Amygdala (tissue), 56 donors: ENCODE measurements around the gene TMEM192.
"Not testable (repeated sequence)": the region's sequence is repeated elsewhere in the genome, so short reads cannot be mapped to it uniquely, and the experiment has no call there.

ENCODE experiments used
- DNase-seq, 56 donors: peaks; one replicate each; lab custom pipeline; 2025; lab: John Stamatoyannopoulos, UW

TMEM192 gene

DNA sequence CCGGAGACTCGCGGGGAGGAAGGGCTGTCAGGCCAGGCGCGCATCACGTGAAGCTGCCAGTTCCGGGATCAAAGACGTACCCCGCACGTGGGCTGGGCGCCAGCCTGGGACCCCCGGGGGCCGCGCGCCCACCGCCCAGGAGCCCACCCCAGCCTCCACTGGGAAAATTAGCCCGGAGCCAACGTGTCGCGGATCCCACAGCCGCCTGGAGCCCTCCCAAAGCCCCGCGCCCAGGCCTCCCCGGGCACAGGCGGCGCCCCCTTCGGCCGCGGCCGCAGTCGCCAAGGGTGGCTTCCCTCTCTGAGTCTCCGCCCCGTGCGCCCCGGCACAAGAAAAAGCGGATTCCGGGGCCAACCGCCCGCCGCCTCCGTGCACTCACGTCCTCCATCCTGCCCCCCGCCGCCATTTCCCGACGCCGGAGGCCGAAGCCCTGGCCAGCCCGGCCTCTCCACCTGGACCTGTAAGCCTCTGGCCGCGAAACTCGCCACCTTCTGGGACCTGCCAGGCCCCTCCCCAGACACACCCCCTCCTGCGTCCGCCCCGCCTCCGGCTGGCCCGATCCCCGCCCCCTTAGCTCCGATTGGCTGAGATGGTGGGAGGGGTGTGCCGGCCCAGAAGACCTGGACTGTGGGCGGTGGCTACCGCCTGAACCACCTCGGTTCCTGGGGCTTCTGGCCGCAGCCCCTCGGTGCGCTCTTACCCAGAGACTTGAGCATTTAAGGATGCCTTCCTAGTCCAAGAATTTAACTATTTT, at the start of gene TMEM192:
Gene TMEM192, minus strand, starts transcription at position 493 of the 754 bp plus-strand sequence. Its CDS starts 87 bp downstream, at position 406.
- DNase-seq, result peak; percentile 63 to 96 (median 92)

- DNase-seq, result no peak
Measured at GRCh38 chr4:165158762-165159161, 46.1 kb upstream of the TMEM192 start.

GRCh38 chr4:165156906-165157305, 44.2 kb upstream of the TMEM192 start:
- no peak for DNase-seq

- DNase-seq, result no peak
Measured at GRCh38 chr4:165154482-165154881, 41.8 kb upstream of the TMEM192 start.

DNA sequence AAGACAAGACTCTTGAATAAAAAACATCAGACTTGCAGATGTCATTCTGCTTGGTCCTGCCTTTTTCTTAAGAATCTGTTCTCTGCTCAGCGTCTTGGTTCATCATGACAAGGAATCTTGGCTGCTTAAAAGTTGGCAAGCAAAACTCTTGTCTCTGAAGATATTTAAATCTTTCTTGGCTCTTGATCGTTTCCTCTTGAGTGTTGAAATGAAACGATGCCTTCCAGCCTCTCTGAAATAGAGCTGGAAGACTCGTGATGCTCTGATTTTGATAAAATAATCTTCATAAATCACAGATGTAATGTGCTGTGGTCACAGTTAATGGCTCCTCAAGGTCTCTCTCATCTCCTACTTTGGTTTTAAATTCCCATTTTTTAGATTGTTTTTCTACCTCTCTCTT, 39.9 kb upstream of the TMEM192 start:
- DNase-seq, result no peak

- DNase-seq, result no peak
Measured at GRCh38 chr4:165151734-165152133, 39.1 kb upstream of the TMEM192 start.

GRCh38 chr4:165150545-165150944, 37.9 kb upstream of the TMEM192 start:
- DNase-seq, result no peak

- no peak for DNase-seq
Measured at GRCh38 chr4:165138843-165139242, 26.2 kb upstream of the TMEM192 start.

- DNase-seq, result no peak
Measured at GRCh38 chr4:165137205-165137604, 24.5 kb upstream of the TMEM192 start.

GRCh38 chr4:165136529-165136928, 23.9 kb upstream of the TMEM192 start:
- peak in 1 of 56 donors; percentile 3 for DNase-seq

GRCh38 chr4:165133150-165133549, 20.5 kb upstream of the TMEM192 start:
- DNase-seq, result no peak

GRCh38 chr4:165131247-165131832, 18.7 kb upstream of the TMEM192 start:
- DNase-seq, result peak in 49 of 56 donors; percentile 3 to 91 (median 41)

DNA sequence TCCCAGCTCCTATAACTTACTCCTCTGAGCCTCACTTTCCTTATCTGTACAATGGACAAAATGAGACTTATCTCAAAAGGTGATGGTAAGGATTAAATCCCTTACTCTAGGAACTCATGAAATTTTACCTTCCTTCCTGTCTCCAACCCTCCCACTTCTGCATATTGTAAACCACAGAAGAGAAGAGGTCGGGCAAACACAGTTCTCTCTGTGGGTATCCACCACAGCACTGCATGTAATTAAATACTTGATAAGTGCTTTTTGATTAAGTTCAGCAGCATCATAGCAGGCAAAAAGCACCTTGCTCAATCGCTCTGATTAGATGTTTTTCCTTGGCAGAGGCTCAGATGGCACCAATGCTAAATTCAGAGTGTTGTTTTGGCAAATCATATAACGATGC, 17.3 kb upstream of the TMEM192 start:
- no peak for DNase-seq

DNA sequence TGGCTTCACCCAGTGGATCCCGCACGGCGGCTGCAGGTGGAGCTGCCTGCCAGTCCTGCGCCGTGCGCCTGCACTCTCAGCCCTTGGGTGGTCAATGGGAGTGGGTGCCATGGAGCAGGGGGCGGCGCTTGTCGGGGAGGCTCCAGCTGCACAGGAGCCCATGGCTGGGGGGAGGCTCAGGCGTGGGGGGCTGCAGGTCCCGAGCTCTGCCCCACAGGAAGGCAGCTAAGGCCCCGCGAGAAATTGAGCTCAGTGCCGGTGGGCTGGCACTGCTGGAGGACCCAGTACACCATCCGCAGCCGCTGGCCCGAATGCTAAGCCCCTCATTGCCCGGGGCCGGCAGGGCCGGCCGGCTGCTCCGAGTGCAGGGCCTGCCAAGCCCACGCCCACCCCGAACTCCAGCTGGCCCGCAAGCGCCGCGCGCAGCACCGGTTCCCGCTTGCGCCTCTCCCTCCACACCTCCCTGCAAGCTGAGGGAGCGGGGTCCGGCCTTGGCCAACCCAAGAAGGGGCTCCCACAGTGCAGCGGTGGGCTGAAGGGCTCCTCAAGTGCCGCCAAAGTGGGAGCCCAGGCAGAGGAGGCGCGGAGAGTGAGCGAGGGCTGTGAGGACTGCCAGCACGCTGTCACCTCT, 13.3 kb upstream of the TMEM192 start:
- DNase-seq, result not testable (repeated sequence)

- no peak for DNase-seq
Measured at GRCh38 chr4:165124488-165124887, 11.8 kb upstream of the TMEM192 start.

- DNase-seq, result no peak
Measured at GRCh38 chr4:165118256-165118909, 5.7 kb upstream of the TMEM192 start.

- DNase-seq, result no peak
Measured at GRCh38 chr4:165115301-165115700, 2.6 kb upstream of the TMEM192 start.

- peak in 5 of 56 donors; percentile 8 to 75 (median 33) for DNase-seq
Measured at GRCh38 chr4:165111906-165112367, 723 bp downstream of the TMEM192 start.

DNA sequence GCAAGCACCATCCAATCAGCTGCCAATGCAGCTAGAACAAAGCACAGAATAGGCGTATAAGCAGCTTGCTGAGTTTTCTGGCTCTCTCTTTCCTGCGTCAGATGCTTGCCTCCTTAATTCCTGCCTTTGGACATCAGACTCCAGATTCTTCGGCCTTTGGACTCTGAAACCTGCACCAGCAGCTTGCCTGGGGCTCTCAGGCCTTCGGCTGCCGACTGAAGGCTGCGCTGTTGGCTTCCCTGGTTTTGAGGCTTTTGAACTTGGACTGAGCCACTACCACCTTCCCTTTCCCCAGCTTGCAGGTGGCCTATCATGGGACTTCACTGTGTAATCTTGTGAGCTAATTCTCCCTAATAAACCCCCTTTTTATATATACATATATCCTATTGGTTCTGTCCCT, 6.1 kb downstream of the TMEM192 start:
- no peak for DNase-seq

DNA sequence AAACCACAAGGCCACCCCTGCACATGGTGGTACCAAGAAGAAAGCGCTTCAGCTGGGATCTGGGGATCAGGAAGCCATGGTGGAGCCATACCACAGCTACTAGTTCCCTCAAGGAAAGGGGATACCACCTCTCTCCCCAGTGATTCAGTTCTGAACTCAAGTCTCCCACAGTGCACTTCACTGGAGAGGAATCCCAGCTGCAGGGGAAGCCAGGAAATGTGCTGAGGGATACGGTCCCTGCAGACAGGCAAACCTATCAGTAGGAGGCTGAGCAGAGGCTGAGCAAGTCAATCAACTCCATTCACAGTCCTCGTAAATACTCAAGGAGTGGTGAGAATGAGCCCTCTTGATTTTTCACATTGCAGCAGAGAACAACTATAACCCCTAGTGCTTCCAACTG, 11.0 kb downstream of the TMEM192 start:
- DNase-seq, result no peak

DNA sequence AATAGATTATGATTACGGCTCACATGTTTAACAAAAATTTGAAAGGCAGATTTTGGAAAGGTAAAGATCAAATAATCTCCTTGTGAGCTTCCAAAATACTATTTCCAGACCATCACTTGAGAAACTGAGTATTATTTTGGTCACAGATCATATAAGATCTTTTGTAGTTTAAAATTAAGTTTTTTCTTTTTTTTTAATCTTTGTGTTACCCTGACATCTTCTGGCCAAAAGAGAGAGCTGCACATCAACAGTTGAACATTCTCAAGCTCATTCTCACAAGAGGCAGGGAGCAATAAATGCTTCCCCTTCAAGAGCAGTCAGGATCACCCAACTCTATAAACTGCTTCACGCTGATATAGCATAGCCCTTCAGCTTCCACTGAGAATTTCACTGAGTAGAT, 15.9 kb downstream of the TMEM192 start:
- DNase-seq, result peak in 1 of 56 donors; percentile 1
